ENCODE measurements around the gene RPP25. TPM values are rescaled to one million over a fixed set of nuclear protein-coding genes. Genes with fewer than 3 reads are reported as not detected.

Gene RPP25
- total and polyA plus RNA-seq, 2 donors (not counting 1 experiment from before 2014, with no cell fraction given): 0.50 to 1.00 TPM

DNA sequence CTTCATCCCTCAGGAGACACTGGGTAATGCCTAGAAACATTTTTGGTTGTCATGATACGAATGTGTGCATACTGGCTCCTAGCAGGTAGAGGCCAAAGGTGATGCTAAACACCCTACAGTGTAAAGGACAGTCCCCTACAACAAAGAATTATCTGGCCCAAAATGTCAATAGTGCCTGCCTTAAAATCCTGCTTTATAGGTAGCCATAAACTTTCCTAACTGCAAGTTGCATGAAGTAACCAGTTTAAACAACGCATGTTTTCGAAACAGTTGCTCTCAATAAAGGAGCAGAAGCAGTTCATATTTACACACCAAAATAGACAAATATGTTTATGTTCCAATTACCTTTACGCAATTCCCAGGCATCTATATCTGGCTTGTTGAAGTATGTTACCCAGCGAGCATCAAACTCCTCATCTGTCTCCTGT lies 27.8 kb downstream of the RPP25 start:
- no peaks in the 10 kb centered on the region for H3K27me3 ChIP-seq (ENCODE audit: control insufficient read depth, insufficient read depth, low read length)
- no peak overlapping the region for H3K27ac ChIP-seq (ENCODE audit: insufficient read depth, low read length)
- no peak overlapping the region for H2AFZ ChIP-seq (ENCODE audit: low read length)
- H3K4me3 ChIP-seq (replicated peaks in 1 of 4; ENCODE audit: control extremely low read depth in 1 of 4, insufficient read depth in 1 of 4, low read depth in 3 of 4, low read length in 4 of 4): no peak overlapping the region
- no peak for DNase-seq (ENCODE audit: low read depth in 2 of 2)
- peaks cover 8% of the 10 kb centered on the region for H3K36me3 ChIP-seq (ENCODE audit: control insufficient read depth, insufficient read depth, low read length)
- H3K4me2 ChIP-seq (ENCODE audit: extremely low read depth, insufficient read depth, low read length): no peak overlapping the region
- no peaks in the 10 kb centered on the region for H3K4me1 ChIP-seq (ENCODE audit: control insufficient read depth, extremely low read depth, insufficient read depth, low read length)
- H4K20me1 ChIP-seq (ENCODE audit: control insufficient read depth, extremely low read depth, insufficient read depth, low read length): no peaks in the 10 kb centered on the region
- H3K9me3 ChIP-seq (ENCODE audit: control insufficient read depth, insufficient read depth, low read depth, low read length): no peaks in the 10 kb centered on the region
- TF ChIP-seq EZH2 (IDR thresholded peaks at IDR 0.05; ENCODE audit: low read length, missing control alignments): no peak
- TF ChIP-seq, protein P1, sequence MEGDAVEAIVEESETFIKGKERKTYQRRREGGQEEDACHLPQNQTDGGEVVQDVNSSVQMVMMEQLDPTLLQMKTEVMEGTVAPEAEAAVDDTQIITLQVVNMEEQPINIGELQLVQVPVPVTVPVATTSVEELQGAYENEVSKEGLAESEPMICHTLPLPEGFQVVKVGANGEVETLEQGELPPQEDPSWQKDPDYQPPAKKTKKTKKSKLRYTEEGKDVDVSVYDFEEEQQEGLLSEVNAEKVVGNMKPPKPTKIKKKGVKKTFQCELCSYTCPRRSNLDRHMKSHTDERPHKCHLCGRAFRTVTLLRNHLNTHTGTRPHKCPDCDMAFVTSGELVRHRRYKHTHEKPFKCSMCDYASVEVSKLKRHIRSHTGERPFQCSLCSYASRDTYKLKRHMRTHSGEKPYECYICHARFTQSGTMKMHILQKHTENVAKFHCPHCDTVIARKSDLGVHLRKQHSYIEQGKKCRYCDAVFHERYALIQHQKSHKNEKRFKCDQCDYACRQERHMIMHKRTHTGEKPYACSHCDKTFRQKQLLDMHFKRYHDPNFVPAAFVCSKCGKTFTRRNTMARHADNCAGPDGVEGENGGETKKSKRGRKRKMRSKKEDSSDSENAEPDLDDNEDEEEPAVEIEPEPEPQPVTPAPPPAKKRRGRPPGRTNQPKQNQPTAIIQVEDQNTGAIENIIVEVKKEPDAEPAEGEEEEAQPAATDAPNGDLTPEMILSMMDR (conservative IDR thresholded peaks at IDR 0.05 in 1 of 2, IDR thresholded peaks at IDR 0.05 in 1 of 2; ENCODE audit: low read depth in 1 of 2, low read length in 2 of 2): no peak
- peaks cover 17% of the 10 kb centered on the region for H3K79me2 ChIP-seq (ENCODE audit: control insufficient read depth, insufficient read depth, low read length)
- H3K9ac ChIP-seq (ENCODE audit: insufficient read depth, low read length): no peak overlapping the region

DNA sequence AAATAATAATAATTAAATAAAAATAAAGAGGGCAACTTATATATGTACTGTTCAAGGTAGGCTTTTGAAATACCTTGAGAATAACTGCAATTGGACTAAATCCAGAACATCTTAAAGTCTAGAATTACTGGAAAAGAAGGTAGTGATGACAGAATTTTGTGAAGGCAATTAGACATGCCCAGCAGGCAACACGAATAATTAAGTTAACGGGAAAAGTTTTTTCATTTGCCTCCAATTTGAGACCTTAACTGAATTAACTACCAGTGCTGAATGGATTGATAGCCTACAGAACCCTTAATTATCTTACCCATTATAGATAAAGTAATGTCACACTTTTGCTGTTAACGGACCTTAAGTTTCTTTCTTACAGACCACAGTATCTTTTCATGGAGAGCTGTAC lies 32.0 kb downstream of the RPP25 start:
- no peak overlapping the region for H3K27ac ChIP-seq (ENCODE audit: insufficient read depth, low read length)
- H3K36me3 ChIP-seq (ENCODE audit: control insufficient read depth, insufficient read depth, low read length): peaks cover 5% of the 10 kb centered on the region
- no peaks in the 10 kb centered on the region for H3K9me3 ChIP-seq (ENCODE audit: control insufficient read depth, insufficient read depth, low read depth, low read length)
- no peak overlapping the region for H2AFZ ChIP-seq (ENCODE audit: low read length)
- no peak for DNase-seq (ENCODE audit: low read depth in 2 of 2)
- no peaks in the 10 kb centered on the region for H3K4me1 ChIP-seq (ENCODE audit: control insufficient read depth, extremely low read depth, insufficient read depth, low read length)
- H3K4me3 ChIP-seq (replicated peaks in 1 of 4; ENCODE audit: control extremely low read depth in 1 of 4, insufficient read depth in 1 of 4, low read depth in 3 of 4, low read length in 4 of 4): no peak overlapping the region
- no peaks in the 10 kb centered on the region for H4K20me1 ChIP-seq (ENCODE audit: control insufficient read depth, extremely low read depth, insufficient read depth, low read length)
- H3K79me2 ChIP-seq (ENCODE audit: control insufficient read depth, insufficient read depth, low read length): peaks cover 3% of the 10 kb centered on the region
- H3K4me2 ChIP-seq (ENCODE audit: extremely low read depth, insufficient read depth, low read length): no peak overlapping the region
- no peaks in the 10 kb centered on the region for H3K27me3 ChIP-seq (ENCODE audit: control insufficient read depth, insufficient read depth, low read length)
- no peak for TF ChIP-seq EZH2 (IDR thresholded peaks at IDR 0.05; ENCODE audit: low read length, missing control alignments)
- TF ChIP-seq, protein P1 (conservative IDR thresholded peaks at IDR 0.05 in 1 of 2, IDR thresholded peaks at IDR 0.05 in 1 of 2; ENCODE audit: low read depth in 1 of 2, low read length in 2 of 2): no peak
- H3K9ac ChIP-seq (ENCODE audit: insufficient read depth, low read length): no peak overlapping the region

DNA sequence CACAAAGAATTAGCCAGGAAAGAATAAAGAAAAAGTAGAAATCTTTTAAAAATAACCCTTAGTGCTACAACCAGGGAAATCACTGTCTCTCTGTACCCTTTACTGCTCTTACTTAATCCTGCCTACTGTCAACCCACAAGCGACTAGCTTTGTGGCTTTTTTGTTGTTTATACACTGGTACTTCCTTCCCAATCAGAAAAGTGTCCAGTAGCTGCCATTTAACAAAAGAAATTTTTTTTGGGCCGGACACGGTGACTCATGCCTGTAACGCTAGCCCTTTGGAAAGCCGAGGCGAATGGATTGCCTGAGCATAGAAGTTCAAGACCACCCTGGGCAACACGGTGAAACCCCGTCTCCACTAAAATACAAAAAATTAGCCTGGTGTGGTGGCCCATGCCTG lies 36.1 kb downstream of the RPP25 start:
- Histone ChIP-seq H3K4me1 (ENCODE audit: control insufficient read depth, extremely low read depth, insufficient read depth, low read length) (no peaks in the 10 kb centered on the region), H3K36me3 (ENCODE audit: control insufficient read depth, insufficient read depth, low read length) (no peaks in the 10 kb centered on the region), H3K9me3 (ENCODE audit: control insufficient read depth, insufficient read depth, low read depth, low read length) (no peaks in the 10 kb centered on the region), H3K4me3 (replicated peaks in 1 of 4; ENCODE audit: control extremely low read depth in 1 of 4, insufficient read depth in 1 of 4, low read depth in 3 of 4, low read length in 4 of 4) (no peak overlapping the region), H3K27me3 (ENCODE audit: control insufficient read depth, insufficient read depth, low read length) (no peaks in the 10 kb centered on the region), H3K79me2 (ENCODE audit: control insufficient read depth, insufficient read depth, low read length) (no peaks in the 10 kb centered on the region), H3K27ac (ENCODE audit: insufficient read depth, low read length) (no peak overlapping the region), H3K9ac (ENCODE audit: insufficient read depth, low read length) (no peak overlapping the region), H3K4me2 (ENCODE audit: extremely low read depth, insufficient read depth, low read length) (no peak overlapping the region), H2AFZ (ENCODE audit: low read length) (no peak overlapping the region), H4K20me1 (ENCODE audit: control insufficient read depth, extremely low read depth, insufficient read depth, low read length) (no peaks in the 10 kb centered on the region)
- DNase-seq (ENCODE audit: low read depth in 2 of 2): peak in 1 of 2 donors; percentile 43
- TF ChIP-seq, protein P1 (conservative IDR thresholded peaks at IDR 0.05 in 1 of 2, IDR thresholded peaks at IDR 0.05 in 1 of 2; ENCODE audit: low read depth in 1 of 2, low read length in 2 of 2): no peak
